ENCODE measurements around the gene CRISP2.

Gene CRISP2

DNA sequence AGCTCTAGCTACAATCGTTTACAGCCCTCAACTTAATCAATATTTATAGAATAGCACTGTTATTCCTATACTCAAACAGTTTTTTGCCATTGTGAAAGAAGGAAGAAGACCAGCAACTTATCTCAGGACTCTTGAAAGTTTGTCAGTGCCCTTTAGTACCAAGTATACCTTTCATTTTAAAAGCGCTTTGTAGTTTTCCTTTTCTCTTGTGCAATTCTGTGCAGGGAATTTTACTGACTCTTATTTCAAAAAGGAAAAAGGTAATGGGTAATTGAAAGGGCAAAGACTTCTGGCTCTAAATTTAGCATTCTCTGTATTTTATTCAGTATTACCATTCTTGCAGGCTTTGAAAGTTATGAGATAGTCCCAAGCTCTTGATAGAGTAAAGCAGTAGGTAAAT, 59.9 kb downstream of the CRISP2 start:
- DNase-seq, result no peak

DNA sequence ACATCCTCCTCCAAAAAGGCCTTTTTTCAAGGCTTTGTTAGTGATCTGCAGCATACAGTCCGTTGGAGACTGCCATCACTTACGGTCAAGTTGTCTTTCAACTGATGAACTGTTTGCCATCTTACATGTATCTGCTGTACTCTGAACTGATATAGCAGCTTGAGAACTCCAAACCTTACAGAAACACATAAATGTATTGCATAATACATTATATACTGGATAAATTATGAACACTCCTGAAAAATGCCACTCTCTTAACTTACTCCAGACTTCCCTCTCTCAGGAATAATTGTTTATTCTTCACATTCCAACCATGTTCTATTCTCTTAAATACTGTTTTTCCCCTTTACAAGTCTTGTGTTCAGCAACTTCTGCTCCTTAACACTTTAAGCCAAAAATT, 62.1 kb downstream of the CRISP2 start:
- no peak for DNase-seq

DNA sequence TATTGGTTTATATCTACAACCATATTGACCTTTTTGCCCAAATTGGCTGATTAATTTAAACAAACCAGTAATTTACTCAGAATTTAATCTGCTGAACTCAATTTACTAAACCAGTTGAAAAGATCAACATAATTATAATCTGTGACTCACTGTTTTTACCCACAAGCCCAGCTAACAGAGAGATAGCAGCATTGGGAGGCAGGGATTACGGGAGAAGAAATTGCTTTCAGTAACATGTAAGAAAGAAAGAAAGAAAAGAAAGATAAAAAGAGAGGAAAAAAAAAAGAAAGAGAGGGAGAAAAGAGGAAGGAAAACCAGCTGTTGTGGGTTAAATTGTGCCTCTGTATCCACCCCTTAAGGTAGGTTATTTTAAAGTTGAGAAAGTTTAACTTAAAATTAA, 63.4 kb downstream of the CRISP2 start:
- no peak for DNase-seq

DNA sequence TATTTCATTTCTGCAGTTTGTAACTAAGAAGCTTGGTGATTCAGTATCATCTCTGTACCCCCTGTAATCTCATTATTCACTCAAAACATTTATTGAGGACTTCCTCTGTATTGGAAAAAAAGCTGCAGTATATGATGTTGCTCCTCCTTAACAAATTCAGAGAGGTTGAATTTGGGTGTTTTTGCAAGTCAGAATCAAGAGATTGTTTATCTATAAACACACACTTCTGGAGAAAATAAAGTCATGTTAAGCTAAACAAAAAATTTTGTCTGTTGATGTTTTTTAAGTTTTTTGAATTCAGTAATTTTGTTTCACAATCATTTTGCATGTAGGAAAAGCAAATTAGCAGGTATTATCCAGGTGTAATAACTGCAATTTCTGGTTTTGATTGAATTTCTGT, 65.3 kb downstream of the CRISP2 start:
- DNase-seq, result no peak

DNA sequence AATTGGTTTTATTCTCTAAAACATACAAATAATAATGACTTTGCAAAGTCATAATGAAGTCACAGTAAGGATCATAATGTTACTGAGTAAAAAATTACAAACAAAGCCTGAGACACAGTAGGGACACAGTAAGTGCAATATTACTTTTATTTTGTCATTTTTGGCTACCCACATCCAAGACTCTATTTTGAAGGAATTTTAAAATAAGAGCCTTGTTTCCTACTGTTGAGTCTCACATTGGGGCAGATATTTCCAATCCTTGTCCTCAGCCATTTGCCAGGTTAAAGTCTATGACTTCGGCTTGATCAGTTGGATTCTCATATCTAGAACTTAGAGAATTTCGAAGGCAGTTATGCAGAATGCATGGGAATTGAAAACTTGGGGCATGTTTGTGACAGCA, 65.9 kb downstream of the CRISP2 start:
- DNase-seq, result no peak

DNA sequence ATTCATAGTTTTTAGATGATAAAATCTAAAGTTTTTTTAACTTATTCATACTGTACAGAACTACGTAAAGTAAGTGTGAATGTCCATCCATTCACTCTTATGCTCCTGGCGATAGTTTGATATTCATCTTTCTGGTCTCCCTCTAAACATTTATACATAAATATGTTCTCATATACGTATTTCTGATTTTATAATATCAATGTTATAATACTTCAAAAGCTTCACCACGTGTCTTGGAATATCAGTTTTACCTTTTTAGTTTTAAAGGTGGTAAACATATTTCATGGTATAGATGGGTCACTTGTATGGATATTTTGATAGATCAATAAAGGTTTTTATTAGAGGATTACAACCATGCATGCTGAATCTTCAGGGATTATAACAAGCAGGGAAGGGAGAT, 66.4 kb downstream of the CRISP2 start:
- DNase-seq, result no peak

DNA sequence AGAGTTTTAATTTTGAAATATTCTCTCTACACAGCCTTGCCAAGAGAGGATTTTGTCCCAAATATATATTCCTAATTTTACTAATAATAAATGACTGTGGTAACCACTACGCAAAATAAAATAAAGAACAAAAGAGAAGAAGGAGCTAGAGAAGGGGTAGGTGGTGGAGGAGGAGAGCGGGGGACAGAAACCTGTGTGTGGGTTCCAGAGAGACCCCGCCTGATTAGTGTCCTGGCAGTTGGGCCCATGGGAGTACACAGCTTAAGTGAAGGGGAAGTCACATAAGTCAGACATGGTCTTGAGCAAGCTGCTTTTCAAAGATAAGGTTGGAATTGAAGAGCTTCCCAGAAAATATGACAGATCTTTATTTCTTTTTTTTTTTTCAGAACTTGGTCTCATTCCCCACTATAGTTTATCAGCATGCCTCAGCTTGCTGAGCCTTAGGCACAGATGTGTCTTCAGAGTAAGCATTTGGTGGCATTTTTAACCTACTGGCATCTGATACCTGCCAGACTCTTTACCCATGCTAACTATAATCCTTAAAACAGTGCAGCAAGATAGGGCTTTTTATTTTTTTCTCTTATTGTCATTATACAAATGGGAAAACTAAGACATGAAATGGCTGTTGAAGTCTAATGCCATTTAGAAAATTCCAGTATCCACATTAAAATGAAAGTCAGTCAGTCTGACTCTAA, 67.1 kb downstream of the CRISP2 start:
- DNase-seq, result no peak

DNA sequence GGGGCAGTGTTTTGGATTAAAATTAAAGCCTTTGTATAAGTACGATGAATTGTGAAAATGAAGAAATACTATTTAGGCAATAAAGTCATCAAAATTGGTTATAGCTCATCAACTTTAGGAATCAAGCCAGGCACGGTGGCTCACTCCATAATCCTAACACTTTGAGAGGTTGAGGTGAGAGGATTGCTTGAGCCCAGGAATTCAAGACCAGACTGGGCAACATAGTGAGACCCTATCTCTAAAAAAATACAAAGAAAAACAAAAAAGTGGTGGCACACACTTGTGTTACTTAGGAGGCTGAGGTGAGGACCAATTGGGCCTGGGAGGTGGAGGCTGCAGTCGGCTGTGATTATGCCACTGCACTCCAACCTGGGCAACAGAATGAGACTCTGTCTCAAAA, 68.2 kb downstream of the CRISP2 start:
- no peak for DNase-seq
